ENCODE measurements around the gene FYB1. TPM values are rescaled to one million over a fixed set of nuclear protein-coding genes. Genes with fewer than 3 reads are reported as not detected.

The FYB1 gene
- total RNA-seq, 1 experiment from 2014 or later: not detected

- DNase-seq (ENCODE audit: low read depth): no peak
Observed at GRCh38 chr5:39206630-39207321, 12.6 kb downstream of the FYB1 start.

- no peak for DNase-seq (ENCODE audit: low read depth)
Observed at GRCh38 chr5:39205550-39205949, 13.8 kb downstream of the FYB1 start.

GRCh38 chr5:39203951-39204350 is 15.4 kb downstream of the FYB1 start:
- no peak for DNase-seq (ENCODE audit: low read depth)

- DNase-seq (ENCODE audit: low read depth): no peak
Observed at GRCh38 chr5:39203275-39203922, 16.0 kb downstream of the FYB1 start.

GRCh38 chr5:39202597-39203274 is 16.6 kb downstream of the FYB1 start:
- no peak for DNase-seq (ENCODE audit: low read depth)

- DNase-seq (ENCODE audit: low read depth): no peak
Observed at GRCh38 chr5:39201781-39202596, 17.4 kb downstream of the FYB1 start.

- no peak for DNase-seq (ENCODE audit: low read depth)
Observed at GRCh38 chr5:39201160-39201780, 18.1 kb downstream of the FYB1 start.

GRCh38 chr5:39200081-39200480 is 19.3 kb downstream of the FYB1 start:
- DNase-seq (ENCODE audit: low read depth): no peak

- no peak for DNase-seq (ENCODE audit: low read depth)
Observed at GRCh38 chr5:39199335-39199734, 20.0 kb downstream of the FYB1 start.

- peak; percentile 20 for DNase-seq (ENCODE audit: low read depth)
Observed at GRCh38 chr5:39198127-39198526, 21.2 kb downstream of the FYB1 start.

GRCh38 chr5:39197556-39197955 is 21.8 kb downstream of the FYB1 start:
- no peak for DNase-seq (ENCODE audit: low read depth)

- no peak for DNase-seq (ENCODE audit: low read depth)
Observed at GRCh38 chr5:39195198-39195826, 24.1 kb downstream of the FYB1 start.

GRCh38 chr5:39194466-39195136 is 24.8 kb downstream of the FYB1 start:
- peak; percentile 23 for DNase-seq (ENCODE audit: low read depth)

- DNase-seq (ENCODE audit: low read depth): no peak
Observed at GRCh38 chr5:39193553-39194465, 25.6 kb downstream of the FYB1 start.

GRCh38 chr5:39192450-39193160 is 26.8 kb downstream of the FYB1 start:
- DNase-seq (ENCODE audit: low read depth): no peak

GRCh38 chr5:39191216-39191615 is 28.1 kb downstream of the FYB1 start:
- no peak for DNase-seq (ENCODE audit: low read depth)

GRCh38 chr5:39190311-39191102 is 28.9 kb downstream of the FYB1 start:
- no peak for DNase-seq (ENCODE audit: low read depth)

Measured in HT1080 (cell line).